GM19351 (cell line): ENCODE data around the gene CDC25B.

Experiments used
- ATAC-seq: cut with Tn5 transposase; IDR thresholded peaks from one replicate; pipeline ENCODE4 v1.9.1; 2021; ENCODE audit warnings: mild to moderate bottlenecking, moderate library complexity; ENCODE audit not compliant: unreplicated experiment

Gene CDC25B

DNA sequence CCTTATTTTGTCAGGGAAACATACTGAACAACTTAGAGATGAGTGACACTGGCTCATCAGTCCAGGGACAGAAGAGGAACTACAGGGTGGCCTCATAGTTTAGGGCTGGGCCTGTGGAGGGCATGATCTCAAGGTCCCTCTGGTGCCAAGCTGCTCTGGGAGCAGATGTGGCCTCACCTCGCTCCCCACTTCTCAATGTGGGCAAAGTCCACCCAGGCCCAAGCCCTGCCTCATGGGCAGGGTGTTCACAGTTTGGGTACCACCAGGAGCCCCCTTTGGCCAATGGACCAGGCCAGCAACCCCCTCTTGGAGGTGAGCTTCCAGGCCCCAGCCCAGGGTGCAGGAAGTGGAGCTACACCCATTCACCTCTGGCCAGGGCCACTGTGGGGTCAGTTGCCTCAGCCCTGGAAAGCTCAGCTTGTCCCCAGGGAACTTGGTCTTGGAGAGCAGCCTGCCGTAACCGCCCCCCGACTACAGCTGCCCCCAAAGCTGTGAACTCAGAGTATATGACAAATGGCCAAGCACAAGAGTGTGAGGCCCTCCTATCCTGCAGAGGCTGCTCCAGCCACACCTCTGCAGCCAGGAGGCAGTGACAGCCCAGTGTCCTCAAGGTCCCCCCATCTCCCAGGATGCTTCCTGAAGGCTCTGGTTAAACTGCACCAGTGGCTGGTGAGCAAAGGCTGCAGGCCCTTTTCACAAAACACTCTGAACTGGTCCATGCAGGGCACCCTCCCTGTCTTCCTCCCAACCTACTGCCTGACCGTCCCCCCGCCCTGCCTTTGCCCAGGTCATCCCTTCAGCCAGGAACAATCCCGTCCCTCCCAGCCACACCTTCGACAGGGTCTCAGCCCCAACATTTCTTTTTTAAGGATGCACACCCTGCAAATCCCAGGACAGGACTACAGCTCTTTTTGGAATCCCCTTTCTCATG lies 32.2 kb upstream of the CDC25B start:
- no peak for ATAC-seq

DNA sequence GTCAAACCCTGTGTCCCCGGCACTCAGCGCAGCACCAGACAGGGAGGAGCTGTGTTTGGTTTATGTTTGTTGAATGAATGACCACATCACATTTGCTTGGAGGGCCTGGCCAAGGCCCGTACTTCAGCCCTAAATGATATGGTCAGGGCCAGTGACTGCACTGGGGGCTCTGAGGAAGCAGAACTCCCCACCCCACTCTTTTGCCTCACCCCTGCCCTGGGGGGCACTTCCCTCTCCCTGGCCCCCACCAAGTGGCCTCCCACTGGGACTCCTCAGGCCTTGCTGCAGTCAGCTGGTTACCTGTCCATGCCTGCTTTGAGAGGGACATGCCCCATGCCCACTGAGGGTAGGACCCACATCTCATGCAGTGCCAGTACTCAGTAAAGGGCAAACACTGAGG lies 31.5 kb upstream of the CDC25B start:
- ATAC-seq = no peak

DNA sequence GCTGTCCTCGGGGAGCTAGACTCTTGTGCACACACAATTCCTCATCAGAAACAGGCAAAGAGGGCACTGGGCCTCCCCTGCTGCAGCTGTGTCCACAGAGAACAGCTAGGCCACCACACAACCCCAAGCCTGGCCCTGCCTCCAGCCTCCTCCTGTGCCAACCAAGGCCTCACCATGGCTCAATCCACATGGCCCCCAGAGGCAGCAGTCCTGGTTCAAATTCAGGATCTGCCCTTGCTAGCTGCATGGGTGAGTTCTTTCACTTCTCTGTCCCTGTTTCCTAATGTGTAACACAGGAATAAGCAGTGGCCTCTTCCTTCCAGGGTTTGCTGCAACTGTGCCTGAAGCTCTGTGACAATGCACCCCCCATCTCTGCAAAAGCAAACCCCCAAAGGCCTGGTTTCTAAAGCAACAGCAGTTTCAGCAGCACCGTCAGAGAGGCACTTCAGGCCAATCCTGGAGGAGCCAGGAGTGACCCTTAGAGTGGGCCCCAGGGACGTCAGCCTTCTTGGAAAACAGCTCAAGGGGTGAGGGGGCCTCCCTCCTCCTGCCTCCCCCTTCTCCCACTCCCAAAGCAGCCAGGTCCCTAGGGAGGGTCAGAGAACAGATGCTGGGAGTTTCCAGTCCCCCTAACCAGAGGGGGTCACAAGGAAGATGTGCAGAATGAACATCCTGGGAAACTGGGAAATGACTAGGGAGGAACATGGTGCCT lies 30.8 kb upstream of the CDC25B start:
- no peak for ATAC-seq

DNA sequence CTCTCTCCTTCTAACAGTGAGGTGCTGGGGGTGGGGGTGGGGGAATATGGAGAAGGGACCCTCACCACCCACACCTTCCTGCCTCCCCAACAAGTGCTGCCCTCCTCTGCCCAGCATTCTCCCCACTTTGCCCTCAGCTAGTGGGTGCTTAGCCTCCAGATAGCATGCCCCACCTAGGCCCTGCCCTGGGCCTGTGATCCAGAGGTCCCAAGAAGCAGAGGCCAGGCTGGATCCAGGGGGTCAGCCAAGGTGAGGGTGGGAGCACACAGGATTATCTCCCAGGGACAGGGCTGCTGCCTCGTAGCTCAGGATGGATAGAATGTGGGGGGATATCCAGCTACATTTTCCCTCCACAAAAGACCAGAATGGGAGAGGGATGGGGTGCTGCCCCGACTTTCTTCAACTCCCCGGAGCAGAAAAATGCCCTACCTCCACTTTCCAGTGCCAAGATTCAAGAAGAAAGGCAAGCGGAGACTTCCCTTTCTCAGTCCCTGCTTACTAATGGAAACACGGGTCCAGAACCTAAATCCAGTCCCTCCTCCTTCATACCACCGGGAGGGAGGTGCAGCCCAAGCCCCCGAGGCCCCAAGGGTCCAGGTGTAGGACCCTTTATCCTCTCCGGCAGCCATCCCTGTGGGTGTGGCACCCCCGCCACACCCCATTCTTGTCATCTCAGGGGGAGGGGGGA lies 29.5 kb upstream of the CDC25B start:
- no peak for ATAC-seq

DNA sequence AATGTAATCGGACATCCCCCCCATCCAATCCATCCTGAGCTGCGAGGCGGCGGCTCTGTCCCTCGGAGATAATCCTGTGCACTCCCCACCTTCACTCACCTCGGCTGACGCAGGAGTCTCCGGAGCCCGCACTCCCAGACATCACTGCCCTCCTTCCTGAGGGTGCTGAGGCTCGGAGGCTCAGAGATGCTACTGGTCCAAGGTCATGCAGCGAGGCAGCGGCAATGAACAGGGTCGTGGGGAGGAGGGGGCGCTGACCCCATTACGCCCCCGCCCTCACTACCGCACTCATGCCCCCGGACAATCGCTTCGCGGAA lies 29.0 kb upstream of the CDC25B start:
- no peak for ATAC-seq

DNA sequence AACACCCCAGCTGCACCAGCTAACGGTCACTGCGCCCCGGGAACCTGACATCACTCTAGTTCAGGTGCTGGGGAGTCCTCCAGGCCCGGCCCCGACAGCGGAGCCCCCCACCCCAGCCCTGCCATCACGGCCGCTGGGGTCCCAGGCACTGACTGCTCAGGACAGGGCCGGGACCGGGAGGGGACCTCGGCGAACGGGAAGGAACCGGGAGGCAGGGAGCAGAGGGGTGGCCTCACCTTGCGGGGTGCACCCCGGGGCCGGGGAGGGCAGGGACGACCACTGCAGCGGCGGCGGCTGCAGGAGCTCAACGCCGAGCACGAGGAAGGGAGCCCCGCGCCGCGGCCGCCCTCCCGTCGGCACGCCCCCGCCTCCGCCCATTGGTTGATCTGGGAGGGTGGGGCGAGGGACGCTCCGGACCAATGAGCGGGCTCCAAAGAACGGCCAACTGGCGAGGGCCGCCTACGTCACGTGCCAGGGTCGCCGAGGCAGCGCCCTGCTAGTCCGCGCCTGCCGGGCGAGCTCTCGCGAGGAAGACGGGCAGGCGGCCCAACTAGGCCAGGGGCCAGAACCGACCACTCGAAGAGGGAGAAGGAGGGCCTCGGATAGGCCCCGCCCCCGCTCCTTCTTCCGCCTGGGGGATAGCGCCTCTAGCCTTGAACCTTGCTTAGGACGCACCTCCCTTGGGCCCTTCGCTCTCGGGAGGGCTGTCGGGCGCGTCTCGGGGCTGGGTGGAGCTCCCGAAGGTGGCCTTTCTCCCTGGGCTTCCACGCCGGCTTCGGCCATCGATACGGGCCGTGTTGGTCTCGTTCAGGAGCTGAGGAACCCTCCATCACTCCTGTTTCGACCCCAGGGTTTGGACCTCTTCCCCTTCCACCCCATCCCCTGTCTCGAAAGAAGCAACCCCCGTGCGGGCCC lies 28.4 kb upstream of the CDC25B start, which contains the start of gene ADISSP:
Gene ADISSP (minus strand): TSS at position 327 of the 915 bp plus-strand sequence. CDS start 7,653 bp downstream, outside the sequence.
- ATAC-seq = peak; percentile 91

DNA sequence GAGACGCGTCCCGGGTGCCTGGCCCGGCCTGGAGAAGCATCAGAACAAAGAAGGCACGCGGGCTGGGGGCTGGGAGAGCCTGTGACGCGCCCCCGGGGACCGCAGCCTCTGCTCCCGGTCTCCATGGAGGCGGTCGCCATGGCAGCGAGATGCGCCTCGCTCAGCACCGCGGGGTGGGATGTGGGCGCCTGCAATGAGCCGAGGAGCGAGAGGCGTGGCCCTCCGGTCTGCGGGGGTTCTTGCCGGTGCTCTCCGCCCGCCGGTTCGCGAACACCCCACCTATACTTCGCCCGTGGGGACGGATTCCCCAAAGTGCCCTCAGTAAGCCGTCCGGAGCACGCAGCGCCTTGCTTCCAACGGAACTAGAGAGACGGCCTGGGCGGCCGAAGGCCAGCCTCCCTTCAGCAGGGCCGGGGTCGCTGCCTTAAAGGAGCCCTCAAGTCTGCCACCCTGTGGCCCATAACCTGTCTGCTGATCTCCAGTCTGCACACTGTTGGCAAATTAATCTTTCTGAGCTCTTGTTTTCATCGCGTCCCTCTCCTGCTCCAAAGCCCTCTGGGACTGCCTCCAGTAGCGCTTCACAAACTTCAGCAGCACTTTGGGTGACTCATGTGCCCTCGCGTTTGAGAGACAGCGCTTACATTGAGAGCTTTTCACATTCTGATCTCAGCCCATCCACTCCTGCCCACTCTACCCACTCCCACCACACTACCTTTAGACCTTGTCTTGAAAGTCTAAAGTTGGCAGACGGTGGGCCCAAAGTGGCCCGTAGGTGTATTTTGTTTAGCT lies 27.6 kb upstream of the CDC25B start:
- ATAC-seq = peak; percentile 40

DNA sequence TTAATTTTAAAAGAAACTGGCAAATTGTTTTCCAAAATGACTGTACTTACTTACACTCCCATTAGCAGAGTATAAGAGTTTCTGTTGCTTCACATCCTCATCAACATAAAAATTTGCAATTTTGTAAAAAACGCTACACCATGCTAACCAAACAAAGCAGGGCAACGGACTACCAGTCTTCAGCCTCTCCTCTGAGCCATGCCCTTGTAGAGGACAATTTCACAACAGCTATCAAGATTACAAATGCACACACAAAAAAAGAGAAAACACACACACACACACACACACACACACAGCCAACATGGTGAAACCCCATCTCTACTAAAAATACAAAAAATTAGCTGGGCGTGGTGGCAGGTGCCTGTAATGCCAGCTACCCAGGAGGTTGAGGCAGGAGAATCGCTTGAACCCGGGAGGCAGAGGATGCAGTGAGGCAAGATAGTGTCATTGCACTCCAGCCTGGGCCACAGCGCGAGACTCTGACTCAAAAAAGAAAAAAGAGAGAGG lies 24.5 kb upstream of the CDC25B start:
- ATAC-seq = no peak

DNA sequence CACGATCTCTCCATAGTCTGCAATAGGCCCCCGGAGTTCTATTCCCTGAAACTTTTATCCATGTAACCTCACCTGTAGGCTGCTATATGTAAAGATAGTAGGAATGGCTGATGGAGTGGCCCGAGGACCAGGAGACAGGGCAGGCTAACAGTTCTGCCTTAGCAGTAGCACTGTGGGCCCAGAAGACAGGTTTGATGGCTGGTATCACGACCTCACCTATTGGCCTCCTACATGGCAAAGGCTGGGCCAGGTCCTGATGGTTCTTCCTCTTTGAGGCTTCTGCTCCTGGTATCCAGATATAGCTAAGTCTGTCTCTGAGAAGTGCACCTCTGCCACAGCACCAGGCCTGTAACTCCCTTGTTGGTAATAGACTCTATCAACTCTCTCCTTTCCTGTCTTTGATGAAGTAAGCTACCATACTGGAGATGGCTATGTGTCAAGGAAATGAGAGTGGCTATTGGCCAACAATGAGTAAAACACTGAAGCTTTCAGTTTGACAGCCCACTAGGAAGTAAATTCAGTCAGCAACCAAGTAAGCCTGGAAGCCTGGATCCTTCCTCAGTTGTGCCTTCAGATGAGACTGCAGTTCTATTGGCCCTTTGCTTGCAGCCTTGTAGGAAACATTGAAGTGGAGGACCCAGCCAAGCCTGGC lies 20.5 kb upstream of the CDC25B start:
- ATAC-seq = no peak

DNA sequence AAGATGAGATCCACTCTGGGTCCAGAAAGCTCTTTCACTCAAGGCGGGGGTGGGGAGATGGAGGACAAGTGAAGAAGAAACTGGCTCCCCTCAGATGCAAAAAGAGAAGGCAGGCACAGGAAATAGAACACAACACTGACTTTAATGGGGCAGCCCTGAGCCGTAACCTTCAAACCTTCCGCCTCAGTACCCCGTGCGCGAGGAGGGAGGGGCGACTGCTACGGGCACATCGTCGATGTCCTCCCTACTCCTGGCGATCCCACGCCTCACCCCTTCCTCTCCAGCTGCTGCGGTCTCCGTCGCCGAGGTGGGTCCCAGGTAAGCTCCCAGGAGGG lies 18.8 kb upstream of the CDC25B start:
- ATAC-seq = no peak

DNA sequence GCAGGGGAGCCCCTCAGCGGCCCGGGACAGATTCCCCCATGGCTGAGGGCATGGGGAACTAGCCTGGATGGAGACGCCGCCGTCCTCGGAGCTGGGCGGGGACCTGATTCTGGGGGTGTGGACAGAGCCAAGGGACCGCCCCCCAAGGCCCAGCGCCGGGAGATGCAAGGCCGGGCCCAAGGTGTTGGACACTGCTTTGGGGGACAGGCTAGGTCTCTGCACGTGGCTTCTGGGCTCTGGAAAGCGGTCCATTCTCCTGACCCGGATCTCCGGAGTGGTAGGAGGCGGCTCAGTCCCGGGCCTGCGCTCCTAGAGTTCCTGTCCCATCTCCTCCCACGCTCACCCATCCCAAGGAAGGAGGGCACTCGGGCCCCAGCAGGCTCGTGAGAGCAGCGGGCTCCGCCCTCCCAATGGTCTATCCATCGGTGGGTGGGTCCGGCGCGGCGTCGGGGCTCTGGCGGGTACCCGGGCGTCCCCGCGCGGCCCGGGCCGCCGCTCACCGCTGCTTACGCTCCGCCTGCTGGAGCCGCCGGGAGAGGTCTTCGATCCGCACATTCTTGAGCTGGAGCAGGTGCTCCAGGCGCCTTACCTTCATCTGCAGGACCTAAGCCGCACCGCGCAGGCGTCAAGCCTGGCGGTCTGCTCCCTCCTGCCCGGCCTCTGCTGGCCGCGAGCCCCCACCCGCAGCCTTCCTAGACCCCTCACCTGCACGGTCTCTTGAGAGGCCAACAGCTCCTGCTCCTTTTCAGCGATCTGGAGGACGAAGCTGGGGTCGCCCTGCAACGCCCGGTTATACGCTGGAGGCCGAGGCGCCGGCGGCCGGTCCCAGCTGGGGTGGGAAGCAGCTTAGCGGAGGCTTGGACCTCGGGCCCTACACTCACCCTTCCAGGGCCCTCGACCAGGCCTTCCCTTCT lies 18.1 kb upstream of the CDC25B start:
- no peak for ATAC-seq

DNA sequence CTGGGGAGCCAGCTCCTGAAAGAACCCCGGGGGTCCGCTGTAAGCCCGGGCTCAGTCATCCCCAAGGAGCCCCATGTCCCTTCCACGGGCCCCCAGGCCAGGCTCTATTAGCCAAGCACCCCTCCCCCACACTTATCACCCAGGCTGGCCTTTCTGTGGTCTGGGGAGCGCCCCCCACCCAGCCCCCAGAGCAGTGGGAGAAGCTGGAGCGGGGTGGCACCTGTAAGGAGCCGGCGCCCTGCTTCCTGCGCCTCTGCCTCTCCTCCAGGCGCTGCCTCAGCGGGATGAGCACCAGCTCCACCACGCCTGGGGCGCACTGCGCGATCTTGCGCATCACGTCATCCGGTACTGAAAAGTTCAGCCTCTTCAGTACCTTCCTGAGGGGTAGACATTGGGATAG lies 17.1 kb upstream of the CDC25B start:
- ATAC-seq = no peak

DNA sequence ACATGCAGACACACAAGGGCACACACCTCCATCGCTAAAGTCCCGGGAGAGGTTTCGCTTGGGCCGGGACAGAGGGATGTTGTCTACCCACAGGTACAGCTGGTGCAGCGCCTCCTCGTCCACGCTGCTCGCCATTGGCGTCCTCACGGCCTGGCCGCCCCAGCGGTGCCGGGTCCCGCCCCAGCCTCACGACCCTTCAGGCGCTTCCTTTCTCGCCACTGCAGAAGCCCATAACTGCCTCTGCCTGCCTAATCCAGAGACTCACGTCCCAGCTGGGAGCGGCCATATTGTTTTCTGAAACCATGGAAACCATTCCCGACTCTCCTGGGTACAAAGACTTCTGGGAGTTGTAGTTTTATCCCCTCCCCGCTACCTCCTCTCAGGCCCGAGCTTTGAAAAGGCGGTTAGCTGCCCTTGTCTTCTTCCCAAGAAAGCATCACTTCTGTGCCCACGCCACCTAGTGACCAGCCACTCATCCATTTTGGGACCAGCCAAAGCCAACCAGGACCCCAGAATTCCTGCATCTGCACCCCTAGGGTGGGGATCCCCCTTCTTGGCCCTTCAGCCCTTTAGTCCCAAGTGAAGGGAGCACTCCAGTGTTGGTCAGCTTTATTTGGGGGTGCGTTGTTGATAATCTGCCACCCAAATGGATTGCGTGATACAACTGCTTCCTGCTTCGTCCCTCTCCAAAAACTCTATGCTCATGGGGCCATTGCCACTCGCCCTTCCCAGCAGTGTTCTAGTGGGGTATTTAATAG lies 14.8 kb upstream of the CDC25B start, which contains the start of gene SPEF1:
Gene SPEF1 (minus strand): TSS at position 296 of the 758 bp plus-strand sequence. CDS start 161 bp downstream, at position 135.
- ATAC-seq = peak; percentile 74

DNA sequence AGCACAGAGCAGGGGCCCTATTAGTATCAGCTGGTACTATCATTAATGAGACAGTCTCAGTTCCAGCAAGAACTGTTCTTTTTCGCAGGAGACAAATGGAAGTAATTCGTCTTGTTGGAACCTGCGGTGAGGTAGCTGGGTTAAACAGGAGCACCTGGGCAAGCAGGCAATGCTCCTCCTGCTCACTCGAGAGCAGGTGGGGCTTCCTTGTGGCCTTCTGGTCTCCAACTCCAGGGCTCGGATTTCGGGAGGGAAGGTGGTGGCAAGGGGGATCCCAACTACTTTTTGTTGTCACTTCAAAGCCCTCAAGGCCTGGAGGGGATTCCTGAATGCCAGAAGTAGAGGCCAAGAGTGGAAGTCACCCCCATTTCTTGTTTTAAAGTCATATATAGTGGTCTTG lies 13.5 kb upstream of the CDC25B start:
- no peak for ATAC-seq

DNA sequence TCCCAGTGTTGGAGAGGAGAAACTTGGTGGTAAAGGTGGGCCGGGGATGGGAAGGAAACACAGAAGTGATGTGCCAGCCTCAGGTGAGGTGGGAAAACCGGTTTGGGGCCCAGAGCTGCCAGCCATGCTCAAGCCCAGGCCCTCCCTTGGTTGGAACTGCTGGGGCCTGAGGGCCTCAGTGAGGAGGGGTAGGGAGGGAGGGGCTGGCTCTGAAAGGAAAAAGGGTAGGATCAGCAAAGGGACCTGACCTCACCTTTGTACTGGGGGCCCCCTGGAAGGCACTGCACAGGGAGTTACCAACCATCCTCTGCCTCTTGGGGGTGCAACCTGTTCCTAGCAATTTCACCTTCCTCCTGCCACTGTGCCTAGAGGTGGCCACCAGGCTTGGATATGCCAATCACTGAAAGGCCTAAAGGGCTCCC lies 13.0 kb upstream of the CDC25B start:
- ATAC-seq = no peak

DNA sequence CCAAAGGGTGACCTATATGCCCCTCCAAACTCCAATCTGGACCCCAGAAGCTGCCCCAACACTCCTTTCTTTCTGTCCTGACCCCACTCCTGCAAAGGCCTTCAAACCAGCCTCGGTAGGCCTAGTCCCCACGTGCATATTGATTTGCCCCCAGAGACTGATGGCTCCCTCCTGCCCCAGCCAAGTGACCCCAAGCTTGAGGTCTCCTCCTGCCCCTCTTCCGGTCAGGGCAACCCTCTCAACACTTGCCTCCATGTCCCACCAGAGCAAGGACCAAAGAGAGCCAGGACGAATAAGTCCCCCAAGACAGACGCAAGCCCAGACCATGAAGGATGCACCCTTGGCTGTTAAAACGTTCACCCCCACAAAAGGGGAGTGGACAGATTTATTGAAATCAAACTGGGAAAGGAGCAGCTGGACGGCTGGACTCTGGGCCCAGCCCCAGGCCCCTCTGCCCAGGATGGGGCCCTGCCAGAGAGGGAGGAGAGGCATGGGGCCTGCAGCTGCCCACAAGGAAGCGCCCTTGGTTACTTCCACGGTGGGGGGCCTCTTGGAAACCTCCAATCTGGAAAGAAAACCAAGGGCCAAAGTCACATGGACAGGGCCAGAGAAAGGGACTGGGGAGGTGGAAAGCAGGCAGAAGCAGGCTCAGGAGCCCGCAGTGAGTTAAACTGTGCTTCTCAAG lies 12.5 kb upstream of the CDC25B start:
- no peak for ATAC-seq
